Keratinocyte (primary cell): ENCODE results near the gene KCNF1. TPM values are rescaled to one million over a fixed set of nuclear protein-coding genes. Genes with fewer than 3 reads are reported as not detected.

ENCODE experiments used
- DNase-seq: peaks from one replicate; pipeline ENCODE4 v3.0.0-alpha.2; 2011; ENCODE audit warnings: low read depth, missing footprints, low spot score
- FAIRE-seq: peaks from 2 replicates; lab custom pipeline; 2011; peaks lifted over from hg19 to GRCh38; lab: Jason Lieb, UNC
- H2AFZ ChIP-seq: 2 replicates; pipeline ENCODE4 v1.6.0; 2012; ENCODE audit warnings: low read length, control low read depth, inconsistent platforms; ENCODE audit not compliant: control insufficient read depth
- H3K27ac ChIP-seq: 2 replicates; pipeline ENCODE4 v1.5.1; 2011; ENCODE audit warnings: low read length; ENCODE audit not compliant: control insufficient read depth, insufficient read depth
- H3K27me3 ChIP-seq: 3 replicates; pipeline ENCODE4 v1.6.0; 2011; ENCODE audit warnings: low read length; ENCODE audit not compliant: control insufficient read depth, insufficient read depth; ENCODE audit errors: extremely low read depth
- H3K36me3 ChIP-seq, 2 experiments: 2 replicates in 1 of 2; 3 replicates in 1 of 2; pipeline ENCODE4 v1.5.1; 2011; ENCODE audit warnings: low read length in 2 of 2, mild to moderate bottlenecking in 1 of 2; ENCODE audit not compliant: control insufficient read depth in 2 of 2, insufficient read depth in 2 of 2; ENCODE audit errors: extremely low read depth in 1 of 2
- H3K4me1 ChIP-seq: 3 replicates; pipeline ENCODE4 v1.5.1; 2011; ENCODE audit warnings: low read length; ENCODE audit not compliant: control insufficient read depth, insufficient read depth; ENCODE audit errors: extremely low read depth
- H3K4me2 ChIP-seq: 3 replicates; pipeline ENCODE4 v1.6.0; 2011; ENCODE audit warnings: low read depth, low read length; ENCODE audit not compliant: control insufficient read depth, insufficient read depth; ENCODE audit errors: extremely low read depth
- H3K4me3 ChIP-seq, 3 experiments: fragments of 200-600 bp in 1 of 3; sonication (generic) in 1 of 3; 2 replicates in 2 of 3; 3 replicates in 1 of 3; pipeline ENCODE4 v1.5.1; 2011 to 2016; ENCODE audit warnings: low read length in 3 of 3, mild to moderate bottlenecking in 3 of 3, control low read depth in 2 of 3, inconsistent platforms in 1 of 3, low read depth in 1 of 3, mixed read lengths in 1 of 3, mixed run types in 1 of 3, moderate library complexity in 1 of 3; ENCODE audit not compliant: control insufficient read depth in 2 of 3, insufficient read depth in 2 of 3; ENCODE audit errors: extremely low read depth in 1 of 3
- H3K79me2 ChIP-seq: 2 replicates; pipeline ENCODE4 v1.6.0; 2012; ENCODE audit warnings: low read length; ENCODE audit not compliant: control insufficient read depth, insufficient read depth
- H3K9ac ChIP-seq: 3 replicates; pipeline ENCODE4 v1.6.0; 2011; ENCODE audit warnings: low read length; ENCODE audit not compliant: control insufficient read depth, insufficient read depth; ENCODE audit errors: extremely low read depth
- H3K9me1 ChIP-seq: 3 replicates; pipeline ENCODE4 v1.6.0; 2011; ENCODE audit warnings: low read length; ENCODE audit not compliant: control insufficient read depth, insufficient read depth; ENCODE audit errors: extremely low read depth
- H3K9me3 ChIP-seq: 2 replicates; pipeline ENCODE4 v1.5.1; 2012; ENCODE audit warnings: low read depth, low read length; ENCODE audit not compliant: control insufficient read depth
- H4K20me1 ChIP-seq: 3 replicates; pipeline ENCODE4 v1.6.0; 2011; ENCODE audit warnings: low read length; ENCODE audit not compliant: control insufficient read depth, insufficient read depth; ENCODE audit errors: extremely low read depth
- EZH2 ChIP-seq: IDR thresholded peaks from one replicate; pipeline ENCODE4 v1.6.1; 2012; ENCODE audit warnings: inconsistent platforms, mild to moderate bottlenecking, low read length, moderate library complexity
- dilution Hi-C: fragments of 300-500 bp; cut with MboI; formaldehyde crosslinking; loops from one replicate; pipeline ENCODE4 v1.7.0; 2020; ENCODE audit warnings: low sequenced_read_pairs; ENCODE audit not compliant: extremely low pct_ligation_motif_present
- polyA plus RNA-seq, 5 experiments: library from polyadenylated mRNA; depleted of rRNA in 3 of 5; stranded (reverse) in 3 of 5; stranded (forward) in 1 of 5; unstranded in 1 of 5; fragments of >200 nt; gene quantifications; 1 replicate in 1 of 5; 2 replicates in 3 of 5; 3 replicates in 1 of 5; pipeline versions ENCODE4 v1.2.1 to v1.2.3, GENCODE V29; 2011 to 2012; ENCODE audit warnings: missing spikeins in 2 of 5, low read depth in 1 of 5, low replicate concordance in 1 of 5
- TF ChIP-seq, protein P1 (sequence below), 3 experiments: IDR thresholded peaks in 1 of 3; conservative IDR thresholded peaks in 1 of 3; optimal IDR thresholded peaks in 1 of 3; 2 replicates in 2 of 3; 3 replicates in 1 of 3; pipeline versions ENCODE3 to v1.5.1; 2011; ENCODE audit warnings: low read length in 3 of 3, mild to moderate bottlenecking in 3 of 3, moderate library complexity in 2 of 3, control low read depth in 1 of 3, inconsistent platforms in 1 of 3; ENCODE audit not compliant: insufficient read depth in 2 of 3; ENCODE audit errors: extremely low read depth in 1 of 3

KCNF1 gene
- polyA plus RNA-seq, 1 donor (not counting 4 experiments of a cell fraction or from before 2014, with no cell fraction given) = 0.05 TPM

- no peak overlapping the region for H2AFZ ChIP-seq
- H4K20me1 ChIP-seq = no peaks in the 10 kb centered on the region
- H3K4me1 ChIP-seq = peaks cover 8% of the 10 kb centered on the region
- no peak overlapping the region for H3K9ac ChIP-seq
- H3K4me2 ChIP-seq = no peak overlapping the region
- no peak for FAIRE-seq
- H3K27ac ChIP-seq = no peak overlapping the region
- H3K36me3 ChIP-seq = no peaks in the 10 kb centered on the region
- H3K79me2 ChIP-seq = no peaks in the 10 kb centered on the region
- no peaks in the 10 kb centered on the region for H3K27me3 ChIP-seq
- no peak for DNase-seq
- dilution Hi-C loops = no loop called here
- no peaks in the 10 kb centered on the region for H3K9me3 ChIP-seq
- TF ChIP-seq, protein P1, sequence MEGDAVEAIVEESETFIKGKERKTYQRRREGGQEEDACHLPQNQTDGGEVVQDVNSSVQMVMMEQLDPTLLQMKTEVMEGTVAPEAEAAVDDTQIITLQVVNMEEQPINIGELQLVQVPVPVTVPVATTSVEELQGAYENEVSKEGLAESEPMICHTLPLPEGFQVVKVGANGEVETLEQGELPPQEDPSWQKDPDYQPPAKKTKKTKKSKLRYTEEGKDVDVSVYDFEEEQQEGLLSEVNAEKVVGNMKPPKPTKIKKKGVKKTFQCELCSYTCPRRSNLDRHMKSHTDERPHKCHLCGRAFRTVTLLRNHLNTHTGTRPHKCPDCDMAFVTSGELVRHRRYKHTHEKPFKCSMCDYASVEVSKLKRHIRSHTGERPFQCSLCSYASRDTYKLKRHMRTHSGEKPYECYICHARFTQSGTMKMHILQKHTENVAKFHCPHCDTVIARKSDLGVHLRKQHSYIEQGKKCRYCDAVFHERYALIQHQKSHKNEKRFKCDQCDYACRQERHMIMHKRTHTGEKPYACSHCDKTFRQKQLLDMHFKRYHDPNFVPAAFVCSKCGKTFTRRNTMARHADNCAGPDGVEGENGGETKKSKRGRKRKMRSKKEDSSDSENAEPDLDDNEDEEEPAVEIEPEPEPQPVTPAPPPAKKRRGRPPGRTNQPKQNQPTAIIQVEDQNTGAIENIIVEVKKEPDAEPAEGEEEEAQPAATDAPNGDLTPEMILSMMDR (optimal IDR thresholded peaks at IDR 0.05 in 1 of 3, IDR thresholded peaks at IDR 0.05 in 1 of 3, conservative IDR thresholded peaks at IDR 0.05 in 1 of 3; ENCODE audit: extremely low read depth in 1 of 3, insufficient read depth in 2 of 3, low read length in 3 of 3) = no peak
- no peak for TF ChIP-seq EZH2
- H3K9me1 ChIP-seq = no peaks in the 10 kb centered on the region
- no peak overlapping the region for H3K4me3 ChIP-seq
Observed at GRCh38 chr2:10897956-10898355, 13.8 kb upstream of the KCNF1 start.

DNA sequence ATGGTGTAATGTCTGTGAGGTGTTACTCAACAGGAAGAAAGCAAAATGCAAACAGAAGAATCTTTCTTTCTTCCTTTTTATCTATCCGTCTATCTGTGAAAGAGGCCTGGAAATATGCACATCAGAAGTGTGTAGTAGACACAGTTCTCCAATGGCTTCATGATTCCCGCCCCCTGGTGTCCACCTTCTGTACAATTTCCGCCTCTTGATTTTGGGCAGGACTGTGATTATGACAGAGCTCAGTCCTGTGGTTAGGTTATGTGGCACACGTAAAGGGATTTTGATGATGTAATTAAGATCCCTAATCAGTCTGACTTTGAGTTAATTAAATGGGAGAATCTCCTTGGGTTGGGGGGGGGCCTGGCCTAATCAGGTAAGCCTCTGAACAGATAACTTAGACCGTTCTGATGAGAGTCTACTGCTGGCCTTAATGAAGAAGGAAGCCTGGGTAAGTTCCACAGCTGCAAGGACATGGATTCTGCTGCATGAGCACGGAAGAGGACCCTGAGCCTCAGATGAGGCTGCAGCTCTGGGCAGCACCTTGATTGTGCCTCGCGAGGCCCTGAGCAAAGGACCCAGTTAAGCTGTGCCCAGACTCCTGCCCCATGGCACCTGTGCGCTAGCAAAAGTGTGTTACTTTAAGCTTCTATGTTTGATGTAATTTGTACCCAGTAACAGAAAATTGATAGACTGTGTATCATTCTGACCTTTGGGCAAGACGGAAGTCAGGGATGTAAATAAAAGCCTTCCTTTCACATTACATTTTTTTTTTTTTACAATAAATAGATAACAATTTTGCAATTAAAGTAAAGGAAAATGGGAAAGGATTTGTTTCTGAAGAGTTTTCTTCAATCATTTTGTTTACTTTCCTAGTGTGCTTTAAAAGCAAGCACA is 11.3 kb upstream of the KCNF1 start:
- no peak overlapping the region for H3K27ac ChIP-seq
- H3K27me3 ChIP-seq = no peaks in the 10 kb centered on the region
- dilution Hi-C loops = no loop called here
- no peaks in the 10 kb centered on the region for H3K36me3 ChIP-seq
- DNase-seq (no peak), FAIRE-seq (no peak)
- H3K9ac ChIP-seq = no peak overlapping the region
- H3K4me1 ChIP-seq = peaks cover 15% of the 10 kb centered on the region
- no peaks in the 10 kb centered on the region for H3K79me2 ChIP-seq
- no peak for TF ChIP-seq EZH2
- TF ChIP-seq, protein P1 (optimal IDR thresholded peaks at IDR 0.05 in 1 of 3, IDR thresholded peaks at IDR 0.05 in 1 of 3, conservative IDR thresholded peaks at IDR 0.05 in 1 of 3; ENCODE audit: extremely low read depth in 1 of 3, insufficient read depth in 2 of 3, low read length in 3 of 3) = peak; percentile 4 to 39 (median 30)
- H2AFZ ChIP-seq = no peak overlapping the region
- no peaks in the 10 kb centered on the region for H3K9me3 ChIP-seq
- H3K4me3 ChIP-seq = no peak overlapping the region
- no peaks in the 10 kb centered on the region for H4K20me1 ChIP-seq
- H3K9me1 ChIP-seq = no peaks in the 10 kb centered on the region
- no peak overlapping the region for H3K4me2 ChIP-seq
